HuH-7.5 (cell line): Measurements from ENCODE around the gene XPC.
A peak's percentile ranks its signal among the peaks of the same experiment; 100 is the strongest.
"Not testable (repeated sequence)": the region's sequence is repeated elsewhere in the genome, so short reads cannot be mapped to it uniquely, and the experiment has no call there.

Experiments
- DNase-seq: peaks from one replicate; pipeline ENCODE4 v3.0.0; 2011; ENCODE audit warnings: low spot score

XPC gene

DNA sequence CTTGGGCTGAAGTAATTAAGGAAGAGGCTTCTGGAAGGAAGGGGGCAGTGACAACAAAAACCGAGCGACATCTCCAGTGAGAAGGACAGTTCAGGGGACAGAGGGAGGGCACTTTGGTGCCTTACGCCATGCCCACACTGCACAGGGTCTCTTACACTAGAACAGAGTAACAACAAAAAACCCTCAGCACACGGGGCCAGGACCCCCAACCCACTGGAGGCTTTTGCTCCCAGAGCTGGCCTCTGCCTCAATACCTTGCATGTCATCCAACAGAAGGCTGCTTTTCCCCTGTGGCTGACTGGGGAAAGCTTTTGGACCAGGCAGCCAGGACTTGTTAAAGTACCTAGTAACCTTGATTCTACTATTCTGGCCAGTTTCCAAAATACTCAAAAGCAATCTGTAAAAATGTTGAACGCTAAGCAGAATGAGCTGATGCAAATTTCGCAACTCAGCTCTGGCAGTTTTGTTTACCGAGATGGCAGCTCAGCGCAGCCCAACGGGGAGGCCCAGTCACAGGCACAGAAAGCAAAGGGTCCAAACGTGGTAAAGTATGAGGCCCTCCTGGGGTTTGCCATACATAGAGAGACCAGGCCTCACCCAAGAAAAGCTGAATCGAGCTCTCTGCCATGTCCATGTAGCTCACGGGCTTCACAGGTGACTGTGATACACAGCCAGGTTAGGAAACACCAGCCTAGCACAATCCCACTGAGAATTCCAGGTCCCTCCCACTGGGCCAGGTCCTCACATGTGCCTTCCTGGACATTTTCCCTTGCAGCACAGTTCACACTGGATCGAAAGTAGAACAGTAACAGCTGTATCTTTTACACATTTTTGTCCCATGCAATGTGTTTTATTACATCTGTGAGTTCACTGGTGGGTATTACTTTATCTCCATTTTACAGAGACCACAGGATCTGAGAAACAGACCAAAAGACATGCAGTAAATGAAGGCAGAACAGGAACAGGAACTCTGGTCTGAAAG is 59.7 kb downstream of the XPC start:
- peak; percentile 72 for DNase-seq

DNA sequence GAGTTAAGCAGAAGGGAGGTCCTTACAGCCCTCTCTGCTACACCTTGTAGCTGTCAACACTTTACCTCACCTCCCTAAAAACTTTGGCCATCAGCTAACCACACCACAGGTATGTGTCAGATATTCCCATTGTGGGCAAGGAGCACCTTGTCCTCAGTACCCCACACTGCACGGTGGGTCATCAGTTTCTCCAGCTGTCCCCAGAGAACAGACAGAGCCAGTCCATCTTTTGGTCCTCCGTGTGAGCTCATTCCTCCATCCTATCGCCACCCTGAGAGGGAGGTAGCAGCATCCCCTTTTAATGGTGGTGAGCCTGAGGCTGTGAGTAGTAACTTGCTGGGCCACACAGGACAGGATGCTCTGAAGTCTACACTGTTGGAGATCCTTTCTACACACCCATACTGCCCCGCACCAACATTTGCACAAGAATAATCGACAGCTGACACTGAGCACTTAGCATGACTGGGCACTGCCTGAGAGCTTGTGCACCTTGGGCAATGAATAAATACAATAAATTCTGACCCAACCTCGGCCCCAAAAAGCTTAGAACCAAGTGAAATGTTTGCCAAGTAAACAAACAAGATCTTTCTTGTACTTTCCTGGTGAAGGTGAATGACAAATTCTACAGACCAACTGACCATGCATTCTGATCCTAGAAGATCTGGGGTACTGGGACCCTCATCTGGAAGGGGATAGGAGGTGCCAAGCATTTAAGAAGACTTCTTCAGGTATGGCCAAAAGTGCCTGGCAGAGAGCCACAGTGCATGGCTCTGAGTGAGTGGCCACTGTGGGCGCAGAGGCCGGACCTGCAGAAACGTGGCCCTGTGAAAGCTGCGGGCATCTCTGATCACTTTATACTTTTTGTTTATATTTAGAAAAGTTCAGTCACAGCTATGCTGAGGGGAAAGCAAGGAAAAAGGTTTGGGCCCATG is 60.7 kb downstream of the XPC start:
- no peak for DNase-seq

DNA sequence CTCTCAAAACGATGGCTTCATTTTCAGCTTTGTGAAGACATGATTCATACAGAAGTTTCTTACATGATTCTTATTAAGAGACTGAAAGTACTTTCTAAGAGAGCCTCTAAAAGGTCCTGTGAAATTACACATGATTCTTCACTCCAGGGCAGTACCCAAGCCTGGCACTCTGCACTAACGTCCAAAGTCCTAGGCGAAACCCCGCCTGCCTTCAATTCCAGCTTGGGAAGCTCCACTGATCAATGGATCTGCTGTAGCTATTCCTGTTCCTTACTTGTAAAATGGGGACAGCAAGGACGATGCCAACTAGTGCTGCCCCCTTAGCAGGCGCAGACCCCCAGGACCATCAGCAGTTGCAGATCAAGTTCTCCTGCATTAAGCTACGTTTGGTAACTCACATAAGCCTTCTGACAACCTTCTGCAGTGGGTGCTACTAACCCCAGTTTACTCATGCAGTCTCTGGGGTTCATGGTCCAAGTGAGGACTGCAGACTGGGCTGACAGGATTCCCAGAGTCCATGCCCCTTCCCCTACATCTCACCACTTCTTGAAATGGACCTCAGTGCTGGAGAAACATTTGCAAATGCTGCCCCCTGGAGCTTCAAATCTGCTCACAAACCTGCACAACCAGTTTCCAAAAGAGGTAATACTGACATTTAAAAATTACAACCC is 64.3 kb downstream of the XPC start:
- no peak for DNase-seq

DNA sequence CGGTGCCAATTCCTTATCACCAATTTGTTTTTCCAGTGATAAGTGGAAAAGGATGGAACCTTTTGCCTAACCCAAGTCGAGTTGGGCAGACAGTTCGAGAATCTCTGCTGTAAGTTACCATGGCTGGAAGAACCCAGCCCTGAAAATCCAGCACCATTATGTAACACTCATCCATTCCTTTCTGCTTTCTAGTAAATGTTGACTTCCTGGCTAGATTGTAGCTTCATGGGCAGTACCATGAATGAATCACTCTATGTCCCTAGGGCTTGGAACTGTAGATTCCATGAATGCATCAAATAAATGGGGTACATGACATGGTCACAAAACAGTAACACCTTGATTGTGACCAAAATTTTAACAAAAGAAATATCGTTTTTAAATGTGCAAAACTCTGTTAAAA is 67.7 kb downstream of the XPC start:
- DNase-seq = no peak

DNA sequence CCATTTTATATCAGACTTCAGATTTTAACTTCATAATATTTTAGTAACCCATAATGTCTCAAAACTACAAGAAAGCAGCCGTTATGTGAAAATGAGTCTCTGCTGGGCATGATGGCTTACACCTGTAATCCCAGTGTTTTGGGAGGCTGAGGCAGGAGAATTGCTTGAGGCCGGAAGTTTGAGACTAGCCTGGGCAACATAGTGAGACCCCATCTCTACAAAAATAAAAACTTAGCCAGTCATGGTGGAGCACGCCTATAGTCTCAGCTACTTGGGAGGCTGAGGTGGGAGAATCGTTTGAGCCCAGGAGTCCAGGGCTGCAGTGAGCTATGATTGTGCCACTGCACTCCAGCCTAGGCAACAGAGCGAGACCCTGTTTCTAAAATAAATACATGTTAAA is 68.6 kb downstream of the XPC start:
- not testable (repeated sequence) for DNase-seq

DNA sequence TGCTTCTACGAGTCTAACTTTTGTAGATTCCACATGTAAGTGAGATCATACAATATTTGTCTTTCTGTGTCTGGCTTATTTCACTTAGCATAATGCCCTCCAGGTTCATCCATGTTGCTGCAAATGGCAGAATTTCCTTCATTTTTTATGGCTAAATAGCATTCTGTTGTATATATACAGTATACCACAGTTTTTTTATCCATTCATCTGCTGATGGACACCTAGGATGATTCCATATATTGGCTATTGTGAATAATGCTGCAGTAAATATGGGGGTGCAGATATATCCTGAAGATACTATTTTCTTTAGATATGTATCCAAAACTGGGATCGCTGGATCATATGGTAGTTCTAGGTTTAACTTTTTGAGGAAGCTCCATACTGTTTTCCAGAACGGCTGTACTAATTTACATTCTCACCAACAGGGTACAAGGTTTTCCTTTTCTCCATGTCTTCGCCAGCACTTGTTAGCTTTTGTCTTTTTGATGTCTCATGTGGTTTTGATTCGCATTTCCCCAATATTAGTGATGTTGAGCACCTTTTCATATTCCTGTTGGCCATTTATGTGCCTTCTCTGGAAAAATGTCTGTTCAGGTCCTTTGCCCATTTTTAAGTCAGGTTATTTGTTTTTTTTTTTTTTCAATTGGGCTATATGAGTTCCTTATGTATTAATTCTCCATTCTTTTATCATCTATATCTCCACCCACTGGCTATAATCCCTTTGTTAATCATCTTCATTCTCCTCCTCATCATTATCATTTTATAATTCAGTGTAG is 80.6 kb downstream of the XPC start:
- no peak for DNase-seq

DNA sequence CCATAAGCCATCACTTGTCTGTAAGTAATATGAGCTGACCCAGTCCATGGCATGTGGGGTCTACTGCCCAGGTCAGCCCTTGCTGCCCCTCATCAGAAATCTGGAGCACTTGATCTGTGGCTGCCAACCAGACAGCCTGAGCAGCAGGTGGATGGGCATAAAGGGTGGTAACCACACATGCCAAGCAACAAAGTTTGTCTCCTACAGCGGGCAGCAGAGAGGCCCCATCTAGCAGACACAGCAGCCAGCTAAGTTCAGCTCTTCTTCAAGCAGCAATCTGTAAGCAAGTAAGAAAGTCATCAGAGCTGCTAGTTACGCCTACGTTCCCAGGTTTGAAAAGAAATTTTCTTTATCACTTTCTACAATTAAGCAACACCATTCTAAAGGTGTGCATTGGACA is 81.7 kb downstream of the XPC start:
- DNase-seq = no peak
